KMS-11 (cell line): ENCODE data around the gene ZIC2.

Experiments used
- H2AFZ ChIP-seq: fragments of 200-600 bp; sonication (generic); 2 replicates; pipeline ENCODE4 v1.6.1; 2016; ENCODE audit warnings: antibody characterized with exemption, mixed run types, low read depth
- H3K27ac ChIP-seq: fragments of 200-600 bp; sonication (generic); 2 replicates; pipeline ENCODE4 v1.6.1; 2016; ENCODE audit warnings: mild to moderate bottlenecking, mixed run types
- H3K27me3 ChIP-seq: fragments of 200-600 bp; sonication (generic); 2 replicates; pipeline ENCODE4 v1.6.1; 2017; ENCODE audit warnings: mild to moderate bottlenecking, low read depth, mixed run types, moderate library complexity; ENCODE audit not compliant: insufficient read depth
- H3K36me3 ChIP-seq: fragments of 200-600 bp; sonication (generic); 2 replicates; pipeline ENCODE4 v1.6.1; 2017; ENCODE audit warnings: mild to moderate bottlenecking, mixed run types; ENCODE audit not compliant: insufficient read depth
- H3K4me1 ChIP-seq: fragments of 200-600 bp; sonication (generic); 2 replicates; pipeline ENCODE4 v1.6.1; 2016; ENCODE audit warnings: mild to moderate bottlenecking, low read depth, mixed run types; ENCODE audit not compliant: poor library complexity, severe bottlenecking
- H3K4me2 ChIP-seq: fragments of 200-600 bp; sonication (generic); 2 replicates; pipeline ENCODE4 v1.7.0; 2016; ENCODE audit warnings: mild to moderate bottlenecking, mixed run types
- H3K4me3 ChIP-seq: fragments of 200-600 bp; sonication (generic); IDR thresholded peaks from 2 replicates; pipeline ENCODE4 v1.6.1; 2017; ENCODE audit warnings: low read depth, low read length, mixed read lengths; ENCODE audit not compliant: insufficient read depth
- H3K79me2 ChIP-seq: fragments of 200-600 bp; sonication (generic); 2 replicates; pipeline ENCODE4 v1.6.1; 2016; ENCODE audit warnings: low read depth, mixed run types; ENCODE audit not compliant: insufficient read depth
- H3K9ac ChIP-seq: fragments of 200-600 bp; sonication (generic); 2 replicates; pipeline ENCODE4 v1.6.1; 2016; ENCODE audit warnings: mild to moderate bottlenecking, mixed run types
- H4K20me1 ChIP-seq: fragments of 200-600 bp; sonication (generic); 2 replicates; pipeline ENCODE4 v1.6.1; 2016; ENCODE audit warnings: mild to moderate bottlenecking, mixed run types; ENCODE audit not compliant: insufficient read depth
- TF ChIP-seq, protein P1 (sequence below): fragments of 200-600 bp; sonication (generic); conservative IDR thresholded peaks from 2 replicates; pipeline ENCODE4 v1.6.1; 2017; ENCODE audit warnings: low read depth, mild to moderate bottlenecking, antibody characterized with exemption, low read length, moderate library complexity, mixed read lengths

Gene ZIC2

DNA sequence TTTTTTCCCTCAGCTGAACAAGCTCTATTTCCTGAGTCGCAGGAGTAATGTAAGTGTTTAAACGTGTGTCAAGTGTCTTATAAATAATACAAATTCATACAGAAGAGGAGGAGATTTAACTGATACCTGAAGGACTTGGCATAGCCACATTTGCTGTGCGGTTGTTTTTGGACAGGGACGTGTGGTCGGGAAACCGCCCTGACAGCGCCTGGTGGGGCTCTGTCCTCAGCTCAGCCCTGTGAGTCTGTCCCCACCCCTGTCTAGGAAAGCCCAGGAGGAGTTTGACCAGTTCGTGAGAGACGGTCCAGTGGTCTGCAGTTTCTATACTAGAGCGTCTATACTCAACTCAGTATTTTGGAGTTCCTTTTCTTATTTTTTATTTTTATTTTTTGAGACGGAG, 16.7 kb downstream of the ZIC2 start:
- Histone ChIP-seq H3K27me3 (no peaks in the 10 kb centered on the region), H3K27ac (no peak overlapping the region), H3K4me2 (no peak overlapping the region)

DNA sequence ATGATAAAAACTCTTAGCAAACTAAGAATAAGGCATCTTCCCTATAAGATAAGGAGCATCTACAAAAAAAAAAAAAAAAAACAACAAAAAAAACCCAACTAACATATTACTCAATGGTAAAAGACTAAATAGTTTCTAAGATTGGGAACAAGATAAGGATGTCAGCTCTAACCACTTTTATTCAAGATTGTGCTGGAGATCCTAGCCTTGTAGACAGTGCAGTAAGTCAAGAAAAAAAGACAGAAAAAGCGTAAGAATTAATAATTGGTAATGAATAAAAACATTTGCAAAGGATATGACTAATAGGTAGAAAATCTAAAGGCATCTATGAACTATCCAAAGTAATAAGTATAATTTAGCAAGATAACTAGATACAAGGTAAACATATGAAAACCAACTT, 33.0 kb downstream of the ZIC2 start:
- Histone ChIP-seq H4K20me1 (no peaks in the 10 kb centered on the region), H3K27me3 (no peaks in the 10 kb centered on the region), H3K4me3 (no peak overlapping the region), H3K79me2 (no peaks in the 10 kb centered on the region), H3K4me1 (no peaks in the 10 kb centered on the region), H3K36me3 (no peaks in the 10 kb centered on the region), H3K4me2 (no peak overlapping the region), H2AFZ (no peak overlapping the region), H3K27ac (no peak overlapping the region), H3K9ac (no peak overlapping the region)
- TF ChIP-seq, protein P1, sequence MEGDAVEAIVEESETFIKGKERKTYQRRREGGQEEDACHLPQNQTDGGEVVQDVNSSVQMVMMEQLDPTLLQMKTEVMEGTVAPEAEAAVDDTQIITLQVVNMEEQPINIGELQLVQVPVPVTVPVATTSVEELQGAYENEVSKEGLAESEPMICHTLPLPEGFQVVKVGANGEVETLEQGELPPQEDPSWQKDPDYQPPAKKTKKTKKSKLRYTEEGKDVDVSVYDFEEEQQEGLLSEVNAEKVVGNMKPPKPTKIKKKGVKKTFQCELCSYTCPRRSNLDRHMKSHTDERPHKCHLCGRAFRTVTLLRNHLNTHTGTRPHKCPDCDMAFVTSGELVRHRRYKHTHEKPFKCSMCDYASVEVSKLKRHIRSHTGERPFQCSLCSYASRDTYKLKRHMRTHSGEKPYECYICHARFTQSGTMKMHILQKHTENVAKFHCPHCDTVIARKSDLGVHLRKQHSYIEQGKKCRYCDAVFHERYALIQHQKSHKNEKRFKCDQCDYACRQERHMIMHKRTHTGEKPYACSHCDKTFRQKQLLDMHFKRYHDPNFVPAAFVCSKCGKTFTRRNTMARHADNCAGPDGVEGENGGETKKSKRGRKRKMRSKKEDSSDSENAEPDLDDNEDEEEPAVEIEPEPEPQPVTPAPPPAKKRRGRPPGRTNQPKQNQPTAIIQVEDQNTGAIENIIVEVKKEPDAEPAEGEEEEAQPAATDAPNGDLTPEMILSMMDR = no peak

More for the DNA sequence above, 16.7 kb downstream of the ZIC2 start:
- TF ChIP-seq, protein P1 = no peak
- Histone ChIP-seq H3K36me3 (no peaks in the 10 kb centered on the region), H4K20me1 (no peaks in the 10 kb centered on the region), H3K4me1 (no peaks in the 10 kb centered on the region), H3K9ac (no peak overlapping the region), H3K79me2 (no peaks in the 10 kb centered on the region), H3K4me3 (no peak overlapping the region), H2AFZ (no peak overlapping the region)

DNA sequence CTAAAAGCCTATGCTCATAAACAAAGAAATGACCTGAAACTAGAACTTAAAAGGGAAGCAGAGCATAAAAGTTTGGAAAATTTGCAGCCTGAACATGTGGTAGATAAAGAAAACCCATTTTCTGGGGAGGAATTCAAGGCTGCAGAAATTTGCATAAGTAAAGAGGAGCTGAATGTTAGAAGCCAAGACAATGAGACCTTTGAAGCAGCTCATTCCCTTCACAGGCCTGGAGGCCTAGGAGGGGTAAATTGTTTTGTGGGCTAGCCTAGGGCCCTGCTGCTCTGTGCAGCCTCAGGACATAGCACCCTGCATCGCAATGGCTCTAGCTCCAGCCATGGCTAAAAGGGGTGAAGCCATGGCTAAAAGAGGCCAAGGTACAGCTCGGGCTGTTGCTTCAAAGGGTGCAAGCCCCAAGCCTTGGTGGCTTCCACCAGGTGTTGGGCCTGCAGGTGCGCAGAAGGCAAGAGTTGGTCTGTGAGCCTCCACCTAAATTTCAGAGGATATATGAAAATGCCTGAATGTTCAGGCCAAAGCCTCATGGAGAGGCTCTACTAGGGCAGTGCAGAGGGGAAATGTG, 38.3 kb downstream of the ZIC2 start:
- no peak overlapping the region for H3K9ac ChIP-seq
- H3K4me2 ChIP-seq = no peak overlapping the region
- H3K27ac ChIP-seq = no peak overlapping the region
- H2AFZ ChIP-seq = no peak overlapping the region
- TF ChIP-seq, protein P1 = no peak
- no peaks in the 10 kb centered on the region for H3K79me2 ChIP-seq
- no peaks in the 10 kb centered on the region for H3K27me3 ChIP-seq
- no peaks in the 10 kb centered on the region for H4K20me1 ChIP-seq
- H3K4me1 ChIP-seq = no peaks in the 10 kb centered on the region
- no peaks in the 10 kb centered on the region for H3K36me3 ChIP-seq
- no peak overlapping the region for H3K4me3 ChIP-seq

DNA sequence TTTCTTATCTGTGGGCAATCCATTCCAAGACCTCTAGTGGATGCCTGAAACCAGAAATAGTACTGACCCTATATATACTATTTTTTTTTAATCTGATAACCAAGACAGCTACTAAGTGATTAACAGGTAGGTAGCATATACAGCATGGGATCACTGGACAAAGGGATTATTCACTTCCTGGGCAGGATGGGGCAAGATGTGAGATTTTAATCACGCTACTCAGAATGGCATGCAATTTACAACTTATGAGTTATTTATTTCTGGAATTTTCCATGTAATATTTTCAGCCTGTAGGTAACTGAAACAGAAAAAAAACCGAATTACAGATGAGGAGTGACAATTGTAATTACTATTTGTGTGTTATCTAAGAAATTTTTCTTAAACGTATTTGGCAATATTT, 41.2 kb downstream of the ZIC2 start:
- Histone ChIP-seq H3K27ac (no peak overlapping the region), H3K4me2 (no peak overlapping the region), H3K4me3 (no peak overlapping the region), H3K79me2 (no peaks in the 10 kb centered on the region), H3K9ac (no peak overlapping the region), H3K4me1 (no peaks in the 10 kb centered on the region), H2AFZ (no peak overlapping the region), H3K36me3 (no peaks in the 10 kb centered on the region), H4K20me1 (no peaks in the 10 kb centered on the region), H3K27me3 (no peaks in the 10 kb centered on the region)
- TF ChIP-seq, protein P1 = no peak

DNA sequence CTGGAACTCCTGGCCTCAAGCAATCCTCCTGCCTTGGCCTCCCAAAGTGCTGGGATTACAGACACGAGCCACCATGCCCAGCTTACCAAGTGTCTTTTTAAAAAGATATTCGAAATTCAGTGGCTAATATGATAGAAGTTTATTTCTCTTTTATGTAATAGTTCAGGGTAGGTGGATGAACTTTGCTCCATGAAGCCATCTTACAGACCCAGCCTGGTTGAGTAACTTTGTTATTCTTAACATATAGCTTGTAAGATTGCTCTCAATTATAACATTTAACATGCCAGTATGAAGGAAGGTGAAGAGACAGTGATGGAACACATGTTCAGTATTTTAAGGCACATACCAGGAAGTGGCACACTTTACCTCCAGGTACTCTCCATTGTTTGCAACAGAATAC, 42.4 kb downstream of the ZIC2 start:
- Histone ChIP-seq H3K27me3 (no peaks in the 10 kb centered on the region), H4K20me1 (no peaks in the 10 kb centered on the region), H3K27ac (no peak overlapping the region), H2AFZ (no peak overlapping the region), H3K4me1 (no peaks in the 10 kb centered on the region), H3K9ac (no peak overlapping the region), H3K4me2 (no peak overlapping the region), H3K4me3 (no peak overlapping the region), H3K79me2 (no peaks in the 10 kb centered on the region), H3K36me3 (no peaks in the 10 kb centered on the region)
- TF ChIP-seq, protein P1 = no peak
